CD14-positive monocyte (primary cell): ENCODE data around the gene LRRD1. TPM values are rescaled to one million over a fixed set of nuclear protein-coding genes. Genes with fewer than 3 reads are reported as not detected.

Experiments
- DNase-seq, 3 donors: peaks; one replicate each; pipeline ENCODE4 v3.0.0-alpha.2; 2011 to 2022
- H2AFZ ChIP-seq: 2 replicates; pipeline ENCODE4 v1.6.0; 2012; ENCODE audit warnings: mild to moderate bottlenecking, low read depth, low read length, inconsistent platforms; ENCODE audit not compliant: insufficient read depth, poor library complexity, severe bottlenecking
- H3K27ac ChIP-seq, 2 donors: 1 replicate in 1 of 2; 2 replicates in 1 of 2; pipeline ENCODE4 v1.5.1; 2012 to 2013; ENCODE audit warnings: low read length in 2 of 2, control low read depth in 1 of 2, inconsistent platforms in 1 of 2, low read depth in 1 of 2, mild to moderate bottlenecking in 1 of 2
- H3K27me3 ChIP-seq, 2 donors: one replicate each; pipeline versions ENCODE4 v1.6.0 to v1.6.1; 2011 to 2013; ENCODE audit warnings: low read length in 2 of 2; ENCODE audit not compliant: control insufficient read depth in 2 of 2, insufficient read depth in 2 of 2
- H3K36me3 ChIP-seq, 2 donors: replicated peaks in 1 of 2; 1 replicate in 1 of 2; 2 replicates in 1 of 2; pipeline versions ENCODE4 v1.5.1 to v1.6.1; 2012 to 2013; ENCODE audit warnings: low read length in 2 of 2, control low read depth in 1 of 2, inconsistent platforms in 1 of 2, mild to moderate bottlenecking in 1 of 2; ENCODE audit not compliant: insufficient read depth in 2 of 2, control insufficient read depth in 1 of 2
- H3K4me1 ChIP-seq, 2 donors: 1 replicate in 1 of 2; 2 replicates in 1 of 2; pipeline versions ENCODE4 v1.5.1 to v1.6.1; 2012 to 2013; ENCODE audit warnings: low read length in 2 of 2, control low read depth in 1 of 2, inconsistent platforms in 1 of 2, mild to moderate bottlenecking in 1 of 2, moderate library complexity in 1 of 2; ENCODE audit not compliant: insufficient read depth in 2 of 2, control insufficient read depth in 1 of 2
- H3K4me2 ChIP-seq: replicated peaks from 2 replicates; pipeline ENCODE3; 2012; ENCODE audit warnings: low read length, moderate library complexity, mild to moderate bottlenecking; ENCODE audit not compliant: poor library complexity, severe bottlenecking; ENCODE audit errors: extremely low read depth
- H3K4me3 ChIP-seq, 3 experiments: fragments of 200-600 bp in 1 of 3; sonication (generic) in 1 of 3; replicated peaks in 1 of 3; 1 replicate in 2 of 3; 2 replicates in 1 of 3; pipeline ENCODE4 v1.5.1; 2011 to 2013; ENCODE audit warnings: low read length in 3 of 3, mild to moderate bottlenecking in 3 of 3, control low read depth in 2 of 3, low read depth in 2 of 3, inconsistent platforms in 1 of 3, moderate library complexity in 1 of 3
- H3K79me2 ChIP-seq: 2 replicates; pipeline ENCODE4 v1.6.0; 2012; ENCODE audit warnings: mild to moderate bottlenecking, control low read depth, inconsistent platforms, low read length, moderate library complexity; ENCODE audit not compliant: insufficient read depth
- H3K9ac ChIP-seq: 2 replicates; pipeline ENCODE4 v1.6.0; 2017; ENCODE audit warnings: low read length, mild to moderate bottlenecking; ENCODE audit not compliant: insufficient read depth, poor library complexity, severe bottlenecking
- H3K9me3 ChIP-seq, 2 donors: replicated peaks in 1 of 2; 1 replicate in 1 of 2; 2 replicates in 1 of 2; pipeline versions ENCODE4 v1.5.1 to v1.6.1; 2012 to 2013; ENCODE audit warnings: low read length in 2 of 2, control low read depth in 1 of 2; ENCODE audit not compliant: control insufficient read depth in 1 of 2, insufficient read depth in 1 of 2
- H4K20me1 ChIP-seq: 2 replicates; pipeline ENCODE4 v1.6.0; 2012; ENCODE audit warnings: mild to moderate bottlenecking, low read length, control low read depth, moderate library complexity; ENCODE audit not compliant: insufficient read depth
- H3K27ac Mint-ChIP-seq, 7 donors: one replicate each; pipeline ENCODE4 v1.8.0; 2020; ENCODE audit warnings: mild to moderate bottlenecking in 7 of 7, mixed read lengths in 7 of 7, moderate library complexity in 6 of 7, inconsistent platforms in 2 of 7
- H3K27me3 Mint-ChIP-seq, 3 donors: one replicate each; pipeline ENCODE4 v1.8.0; 2021 to 2022; ENCODE audit warnings: low read depth in 3 of 3, mild to moderate bottlenecking in 3 of 3, mixed read lengths in 3 of 3, moderate library complexity in 3 of 3, inconsistent platforms in 1 of 3
- H3K36me3 Mint-ChIP-seq, 2 donors: one replicate each; pipeline ENCODE4 v1.8.0; 2020; ENCODE audit warnings: mixed read lengths in 2 of 2, inconsistent platforms in 1 of 2, mild to moderate bottlenecking in 1 of 2
- H3K4me1 Mint-ChIP-seq: one replicate; pipeline ENCODE4 v1.8.0; 2020; ENCODE audit warnings: mild to moderate bottlenecking, mixed read lengths
- H3K4me3 Mint-ChIP-seq, 2 donors: one replicate each; pipeline ENCODE4 v1.8.0; 2020; ENCODE audit warnings: mild to moderate bottlenecking in 2 of 2, mixed read lengths in 2 of 2, moderate library complexity in 1 of 2
- H3K9me3 Mint-ChIP-seq, 7 donors: one replicate each; pipeline ENCODE4 v1.8.0; 2020 to 2022; ENCODE audit warnings: mixed read lengths in 7 of 7, mild to moderate bottlenecking in 6 of 7, moderate library complexity in 6 of 7, inconsistent platforms in 2 of 7
- WGBS: methylation state at CpG from one replicate; pipeline ENCODE4 v1.1.5; 2013; ENCODE audit warnings: missing lambda C conversion rate; ENCODE audit not compliant: insufficient coverage; 5-methylcytosine and 5-hydroxymethylcytosine counted together
- intact Hi-C, 2 donors: fragments of 100-400 bp; cut with micrococcal nuclease; formaldehyde crosslinking; loops; one replicate each; pipeline versions ENCODE4 v1.15.0 to v1.15.1; 2023
- polyA plus RNA-seq, 3 donors: library from polyadenylated mRNA; depleted of rRNA in 1 of 3; unstranded in 2 of 3; stranded (reverse) in 1 of 3; fragments of 300-500 nt in 2 of 3; fragments of >200 nt in 1 of 3; fragmentation: Illumina TruSeq in 2 of 3; gene quantifications; 1 replicate in 2 of 3; 2 replicates in 1 of 3; pipeline ENCODE4 v1.2.3, GENCODE V29; 2012 to 2021
- TF ChIP-seq, protein P1 (sequence below): fragments of 200-600 bp; IDR thresholded peaks from one replicate; pipeline ENCODE4 v1.8.0; 2022; ENCODE audit warnings: antibody characterized with exemption, mild to moderate bottlenecking

Gene LRRD1
- polyA plus RNA-seq, 3 donors, result not detected

DNA sequence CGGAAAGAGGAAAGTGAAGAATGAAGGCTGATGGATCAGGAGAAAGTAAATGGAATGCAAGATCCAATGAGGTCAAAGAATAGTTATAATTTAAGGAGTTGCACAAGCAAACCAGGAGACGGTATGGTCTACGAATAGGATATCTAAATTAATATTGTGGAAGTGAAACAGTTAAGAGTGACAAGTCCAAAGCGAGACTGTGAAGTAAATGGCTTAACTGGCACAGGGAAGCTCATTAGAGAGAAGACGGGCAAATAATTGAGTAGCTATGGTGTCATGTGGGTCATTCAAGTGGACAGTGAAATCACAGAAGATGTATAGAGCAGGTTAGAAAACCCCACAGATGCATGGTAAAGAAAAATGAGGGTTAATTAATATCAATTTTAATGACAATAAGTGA lies 47.8 kb downstream of the LRRD1 start:
- no peak overlapping the region for H3K9ac ChIP-seq
- Mint-ChIP-seq H3K4me1 (peaks cover 23% of the 10 kb centered on the region), H3K4me3 (no peak overlapping the region), H3K27me3 (peaks cover 0 to 6% (median 3%) of the 10 kb centered on the region in 3 donors), H3K36me3 (peaks cover 27 to 36% of the 10 kb centered on the region in 2 donors), H3K27ac (no peak overlapping the region), H3K9me3 (no peaks in the 10 kb centered on the region)
- no peak overlapping the region for H3K4me2 ChIP-seq
- H3K36me3 ChIP-seq, result peaks cover 11 to 33% of the 10 kb centered on the region in 2 donors
- WGBS, result 62% methylated on average over 5 of the region's 5 CpGs
- TF ChIP-seq, protein P1, sequence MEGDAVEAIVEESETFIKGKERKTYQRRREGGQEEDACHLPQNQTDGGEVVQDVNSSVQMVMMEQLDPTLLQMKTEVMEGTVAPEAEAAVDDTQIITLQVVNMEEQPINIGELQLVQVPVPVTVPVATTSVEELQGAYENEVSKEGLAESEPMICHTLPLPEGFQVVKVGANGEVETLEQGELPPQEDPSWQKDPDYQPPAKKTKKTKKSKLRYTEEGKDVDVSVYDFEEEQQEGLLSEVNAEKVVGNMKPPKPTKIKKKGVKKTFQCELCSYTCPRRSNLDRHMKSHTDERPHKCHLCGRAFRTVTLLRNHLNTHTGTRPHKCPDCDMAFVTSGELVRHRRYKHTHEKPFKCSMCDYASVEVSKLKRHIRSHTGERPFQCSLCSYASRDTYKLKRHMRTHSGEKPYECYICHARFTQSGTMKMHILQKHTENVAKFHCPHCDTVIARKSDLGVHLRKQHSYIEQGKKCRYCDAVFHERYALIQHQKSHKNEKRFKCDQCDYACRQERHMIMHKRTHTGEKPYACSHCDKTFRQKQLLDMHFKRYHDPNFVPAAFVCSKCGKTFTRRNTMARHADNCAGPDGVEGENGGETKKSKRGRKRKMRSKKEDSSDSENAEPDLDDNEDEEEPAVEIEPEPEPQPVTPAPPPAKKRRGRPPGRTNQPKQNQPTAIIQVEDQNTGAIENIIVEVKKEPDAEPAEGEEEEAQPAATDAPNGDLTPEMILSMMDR, result no peak
- peaks cover 13% of the 10 kb centered on the region for H3K79me2 ChIP-seq
- no peaks in the 10 kb centered on the region for H4K20me1 ChIP-seq
- H3K9me3 ChIP-seq, result no peaks in the 10 kb centered on the region
- H2AFZ ChIP-seq, result no peak overlapping the region
- intact Hi-C loops, result loop anchor here (10.0 kb wide), 2 partner anchors 114 to 314 kb away; partner anchors contain the start of genes ANKIB1 (in 2 of the 2), KRIT1 (in 2 of the 2) and GATAD1 (in 1 of the 2)
- peaks cover 12 to 22% of the 10 kb centered on the region in 2 donors for H3K4me1 ChIP-seq
- H3K27ac ChIP-seq, result no peak overlapping the region
- no peak overlapping the region for H3K4me3 ChIP-seq
- no peak for DNase-seq
- H3K27me3 ChIP-seq, result no peaks in the 10 kb centered on the region

DNA sequence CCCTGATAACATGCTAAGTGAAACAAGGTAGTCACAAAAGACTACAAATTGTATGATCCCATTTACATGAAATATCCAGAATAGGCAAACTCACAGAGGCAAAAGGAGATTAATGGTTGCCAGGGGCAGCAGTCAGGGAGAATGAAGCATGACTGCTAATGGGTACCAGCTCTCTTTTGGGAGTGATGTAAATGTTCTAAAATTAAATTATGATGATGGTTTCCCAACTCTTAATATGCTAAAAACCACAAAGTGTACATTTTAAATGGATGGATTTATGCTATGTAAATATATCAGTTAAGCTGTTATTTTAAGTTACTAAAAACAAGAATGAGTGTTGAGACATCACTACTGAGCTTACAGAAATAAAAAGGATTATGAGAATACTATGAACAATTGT lies 57.3 kb downstream of the LRRD1 start:
- H2AFZ ChIP-seq, result no peak overlapping the region
- H3K27me3 Mint-ChIP-seq, result no peaks in the 10 kb centered on the region
- DNase-seq, result no peak
- peaks cover 0 to 3% (median 0%) of the 10 kb centered on the region in 7 donors for H3K9me3 Mint-ChIP-seq
- H3K4me1 ChIP-seq, result no peaks in the 10 kb centered on the region
- no peaks in the 10 kb centered on the region for H3K27me3 ChIP-seq
- peaks cover 54 to 72% of the 10 kb centered on the region in 2 donors for H3K36me3 Mint-ChIP-seq
- H3K4me1 Mint-ChIP-seq, result no peaks in the 10 kb centered on the region
- H3K9ac ChIP-seq, result no peak overlapping the region
- no peak overlapping the region for H3K27ac ChIP-seq
- no peaks in the 10 kb centered on the region for H3K79me2 ChIP-seq
- TF ChIP-seq, protein P1, result no peak
- no peak overlapping the region for H3K4me2 ChIP-seq
- H3K4me3 ChIP-seq, result no peak overlapping the region
- no peaks in the 10 kb centered on the region for H4K20me1 ChIP-seq
- no peaks in the 10 kb centered on the region for H3K9me3 ChIP-seq
- intact Hi-C loops, result no loop called here
- H3K4me3 Mint-ChIP-seq, result no peak overlapping the region
- peaks cover 20 to 70% of the 10 kb centered on the region in 2 donors for H3K36me3 ChIP-seq
- no peak overlapping the region for H3K27ac Mint-ChIP-seq
